ENCODE data around the gene BPTF. TPM values are rescaled to one million over a fixed set of nuclear protein-coding genes. Genes with fewer than 3 reads are reported as not detected.

Gene BPTF
- total and polyA plus RNA-seq, 2 of the 8 experiments (the other 6 are each of a cell fraction or from before 2014, with no cell fraction given) = 107 to 228 TPM

- no peak overlapping the region for H3K56ac ChIP-seq (replicated peaks; ENCODE audit: insufficient read length, low read depth, low read length)
- peaks cover 53 to 94% (median 81%) of the 10 kb centered on the region in 4 experiments for H3K36me3 ChIP-seq (ENCODE audit: control insufficient read depth in 2 of 4, insufficient read depth in 4 of 4, low read length in 3 of 4)
- H3K79me1 ChIP-seq (ENCODE audit: low read depth, low read length) = peaks cover 2% of the 10 kb centered on the region; the same call in 1 of the 2 replicates
- TF ChIP-seq BCL11A (IDR thresholded peaks at IDR 0.05; ENCODE audit: low read depth in 2 of 2, low read length in 2 of 2) (no peak), BRCA1 (IDR thresholded peaks at IDR 0.05; ENCODE audit: low read depth, low read length) (no peak), EGR1 (IDR thresholded peaks at IDR 0.05; ENCODE audit: borderline replicate concordance, low read depth, low read length) (no peak), PHF8 (conservative IDR thresholded peaks at IDR 0.05; ENCODE audit: low read depth, low read length) (no peak), CHD1 (IDR thresholded peaks at IDR 0.05; ENCODE audit: low read depth, low read length) (no peak), HDAC2 (IDR thresholded peaks at IDR 0.05; ENCODE audit: borderline replicate concordance in 1 of 2, low read depth in 2 of 2, low read length in 2 of 2) (no peak), NANOG (IDR thresholded peaks at IDR 0.05; ENCODE audit: insufficient read depth, low read depth, low read length, poor library complexity, severe bottlenecking) (no peak), CBX5 (IDR thresholded peaks at IDR 0.05; ENCODE audit: low read depth, low read length) (no peak)
- H3K4me1 ChIP-seq (replicated peaks in 1 of 4; ENCODE audit: control insufficient read depth in 3 of 4, insufficient read depth in 4 of 4, low read length in 3 of 4) = no peaks in the 10 kb centered on the region
- H3K4ac ChIP-seq (replicated peaks; ENCODE audit: insufficient read length, low read depth, low read length) = no peak overlapping the region
- no peak overlapping the region for H3K4me2 ChIP-seq (ENCODE audit: insufficient read depth in 1 of 2, low read depth in 2 of 2, low read length in 2 of 2)
- no peak overlapping the region for H3K14ac ChIP-seq (ENCODE audit: insufficient read length)
- no peak overlapping the region for H4K5ac ChIP-seq (ENCODE audit: insufficient read length, low read depth, low read length)
- no peak overlapping the region for H3K9ac ChIP-seq (replicated peaks in 1 of 4; ENCODE audit: extremely low read depth in 1 of 4, low read depth in 3 of 4, low read length in 3 of 4)
- H2AK5ac ChIP-seq (ENCODE audit: low read depth, low read length) = no peak overlapping the region
- no peak for DNase-seq (ENCODE audit: low read depth in 1 of 2, low spot score in 2 of 2)
- no peaks in the 10 kb centered on the region for H3K9me3 ChIP-seq (ENCODE audit: insufficient read depth in 2 of 2, low read depth in 1 of 2, low read length in 1 of 2)
- H3K23ac ChIP-seq (ENCODE audit: insufficient read length) = no peak overlapping the region
- no peak overlapping the region for H3K27ac ChIP-seq (ENCODE audit: low read depth, low read length)
- H3K4me3 ChIP-seq (ENCODE audit: extremely low read depth in 1 of 4, insufficient read depth in 2 of 4, low read depth in 3 of 4, low read length in 4 of 4) = no peak overlapping the region
- peak overlapping the region; percentile 9; the same call in 1 of the 2 replicates for H4K8ac ChIP-seq (ENCODE audit: extremely low read depth, insufficient read depth, low read length)
- no peaks in the 10 kb centered on the region for H3K27me3 ChIP-seq (replicated peaks in 1 of 4; ENCODE audit: control insufficient read depth in 3 of 4, extremely low read depth in 1 of 4, insufficient read depth in 3 of 4, low read length in 3 of 4)
- no peaks in the 10 kb centered on the region for H3K79me2 ChIP-seq (ENCODE audit: control insufficient read depth in 1 of 2, insufficient read depth in 2 of 2, low read length in 2 of 2)
- no peak overlapping the region for H2BK120ac ChIP-seq (replicated peaks; ENCODE audit: low read depth, low read length)
- H2BK15ac ChIP-seq (ENCODE audit: low read length) = no peak overlapping the region
- H4K91ac ChIP-seq (replicated peaks; ENCODE audit: insufficient read length, low read length) = no peak overlapping the region
- H2BK12ac ChIP-seq (ENCODE audit: low read depth, low read length) = no peak overlapping the region
- no peak overlapping the region for H2AFZ ChIP-seq (ENCODE audit: low read length)
- no peaks in the 10 kb centered on the region for H3K23me2 ChIP-seq (ENCODE audit: low read depth, low read length)
- H4K20me1 ChIP-seq (replicated peaks in 1 of 2; ENCODE audit: control insufficient read depth in 1 of 2, insufficient read depth in 2 of 2, low read length in 2 of 2) = peaks cover 0 to 5% of the 10 kb centered on the region in 2 experiments
- H2BK20ac ChIP-seq (ENCODE audit: low read length) = no peak overlapping the region
- no peak overlapping the region for H3K18ac ChIP-seq (ENCODE audit: extremely low read depth, low read length)
- 95% methylated on average over 5 of the region's 5 CpGs; no CpG with 5 or more reads in 1 of the 2 experiments for WGBS, 2 experiments (ENCODE audit: extremely low coverage in 1 of 2, insufficient coverage in 1 of 2, insufficient read length in 1 of 2, insufficient replicate concordance in 2 of 2, low coverage in 1 of 2, low lambda C conversion rate in 2 of 2, missing lambda C conversion rate in 1 of 2)
- CTCF ChIA-PET (ENCODE audit: partially characterized antibody) = interaction anchor here (0.6 to 4.0 kb wide), 5 partner anchors 9 to 586 kb away, joined by 3 to 26 read pairs (median 4); no protein-coding TSS in a partner anchor
- no peak for FAIRE-seq
- no peak overlapping the region for H2BK5ac ChIP-seq (ENCODE audit: low read depth, low read length)
- POLR2A ChIA-PET (ENCODE audit: partially characterized antibody) = interaction anchor here (1.8 kb wide), 1 partner anchor 12 kb away, joined by 4 read pairs; no protein-coding TSS in a partner anchor
These were observed 118.7 kb downstream of the BPTF start for GRCh38 chr17:67944035-67944434.
